Liver (tissue), 9 donors: ENCODE measurements around the gene MGRN1. TPM values are rescaled to one million over a fixed set of nuclear protein-coding genes. Genes with fewer than 3 reads are reported as not detected.

ENCODE experiments used
- DNase-seq: peaks from one replicate; pipeline ENCODE4 v3.0.0-alpha.2; 2017; ENCODE audit warnings: low spot score
- H3K27ac ChIP-seq, 2 donors: one replicate each; pipeline ENCODE4 v1.7.0; 2013; ENCODE audit warnings: inconsistent platforms in 2 of 2, low read length in 2 of 2, control low read depth in 1 of 2, low read depth in 1 of 2, mild to moderate bottlenecking in 1 of 2
- H3K27me3 ChIP-seq, 4 donors: one replicate each; pipeline versions ENCODE4 v1.6.1 to v1.7.0; 2013; ENCODE audit warnings: low read length in 3 of 4, inconsistent platforms in 1 of 4, mild to moderate bottlenecking in 1 of 4, moderate library complexity in 1 of 4; ENCODE audit not compliant: control insufficient read depth in 4 of 4, insufficient read depth in 4 of 4
- H3K36me3 ChIP-seq, 4 donors: one replicate each; pipeline versions ENCODE4 v1.6.1 to v1.7.0; 2013; ENCODE audit warnings: low read length in 3 of 4, mild to moderate bottlenecking in 3 of 4, low read depth in 1 of 4, moderate library complexity in 1 of 4; ENCODE audit not compliant: control insufficient read depth in 4 of 4, insufficient read depth in 3 of 4
- H3K4me1 ChIP-seq, 4 donors: one replicate each; pipeline versions ENCODE4 v1.6.1 to v1.7.0; 2013; ENCODE audit warnings: low read length in 3 of 4, mild to moderate bottlenecking in 3 of 4, moderate library complexity in 1 of 4; ENCODE audit not compliant: control insufficient read depth in 4 of 4, insufficient read depth in 4 of 4
- H3K4me3 ChIP-seq, 3 donors: one replicate each; pipeline versions ENCODE4 v1.6.1 to v1.7.0; 2013; ENCODE audit warnings: low read length in 3 of 3, control low read depth in 1 of 3, low read depth in 1 of 3, mild to moderate bottlenecking in 1 of 3
- H3K9ac ChIP-seq, 2 donors: one replicate each; pipeline ENCODE4 v1.7.0; 2013; ENCODE audit warnings: low read length in 2 of 2, mild to moderate bottlenecking in 2 of 2, moderate library complexity in 2 of 2, control low read depth in 1 of 2, low read depth in 1 of 2
- H3K9me3 ChIP-seq, 4 donors: one replicate each; pipeline versions ENCODE4 v1.6.1 to v1.7.0; 2013; ENCODE audit warnings: low read length in 3 of 4; ENCODE audit not compliant: control insufficient read depth in 4 of 4
- CTCF ChIP-seq: fragments of 150-350 bp; IDR thresholded peaks from 2 replicates; pipeline ENCODE4 v1.5.1; 2017; ENCODE audit warnings: improper control_type of control experiment, low read depth, low read length; ENCODE audit not compliant: missing input control
- EGR1 ChIP-seq, 2 donors: IDR thresholded peaks; 2 replicates each; pipeline ENCODE4 v1.6.1; 2016 to 2018; ENCODE audit warnings: antibody characterized with exemption in 2 of 2, low read depth in 2 of 2
- FOXA1 ChIP-seq: IDR thresholded peaks from 2 replicates; pipeline ENCODE4 v1.6.1; 2016; ENCODE audit warnings: antibody characterized with exemption
- FOXA2 ChIP-seq: IDR thresholded peaks from 2 replicates; pipeline ENCODE4 v1.6.1; 2016; ENCODE audit warnings: antibody characterized with exemption
- HNF4A ChIP-seq, 2 donors: conservative IDR thresholded peaks; 2 replicates each; pipeline ENCODE4 v1.6.1; 2016; ENCODE audit warnings: antibody characterized with exemption in 2 of 2, mild to moderate bottlenecking in 2 of 2
- HNF4G ChIP-seq: IDR thresholded peaks from 2 replicates; pipeline ENCODE4 v1.6.1; 2016; ENCODE audit warnings: antibody characterized with exemption
- MAX ChIP-seq: IDR thresholded peaks from 2 replicates; pipeline ENCODE4 v1.6.1; 2016; ENCODE audit warnings: antibody characterized with exemption
- NR2F2 ChIP-seq: IDR thresholded peaks from 2 replicates; pipeline ENCODE4 v1.6.1; 2016; ENCODE audit warnings: antibody characterized with exemption
- RAD21 ChIP-seq, 2 donors: IDR thresholded peaks; 2 replicates each; pipeline ENCODE4 v1.6.1; 2016; ENCODE audit warnings: antibody characterized with exemption in 2 of 2, mild to moderate bottlenecking in 2 of 2
- REST ChIP-seq: IDR thresholded peaks from 2 replicates; pipeline ENCODE4 v1.6.1; 2016; ENCODE audit warnings: antibody characterized with exemption, mild to moderate bottlenecking
- RXRA ChIP-seq, 2 donors: IDR thresholded peaks; 2 replicates each; pipeline ENCODE4 v1.6.1; 2017 to 2018; ENCODE audit warnings: antibody characterized with exemption in 2 of 2, mild to moderate bottlenecking in 1 of 2
- SP1 ChIP-seq: IDR thresholded peaks from 2 replicates; pipeline ENCODE4 v1.6.1; 2018; ENCODE audit warnings: antibody characterized with exemption, mild to moderate bottlenecking
- YY1 ChIP-seq: IDR thresholded peaks from 2 replicates; pipeline ENCODE4 v1.6.1; 2016; ENCODE audit warnings: antibody characterized with exemption, mild to moderate bottlenecking
- ZBTB33 ChIP-seq: IDR thresholded peaks from 2 replicates; pipeline ENCODE4 v1.6.1; 2016; ENCODE audit warnings: antibody characterized with exemption
- WGBS: extraction: QIAGEN DNeasy Blood & Tissue Kit; methylation state at CpG from one replicate; pipeline ENCODE4 v1.1.7; 2013; 5-methylcytosine and 5-hydroxymethylcytosine counted together
- polyA plus RNA-seq, 2 donors: library from polyadenylated mRNA; stranded (reverse) in 1 of 2; unstranded in 1 of 2; fragments of 200-250 nt in 1 of 2; fragments of >200 nt in 1 of 2; fragmentation: Nextera tagmentation in 1 of 2; extraction: Ambion mirVana in 1 of 2; gene quantifications; one replicate each; pipeline versions ENCODE4 v1.2.1 to v1.2.3, GENCODE V29; 2013 to 2015
- total RNA-seq, 2 donors: library from RNA; depleted of rRNA; stranded (reverse); fragments of >200 nt; gene quantifications; one replicate each; pipeline ENCODE4 v1.2.3, GENCODE V29; 2014
- donor health status: healthy.
- donor health status: healthy.
- donor health status: healthy.
- donor health status: healthy.
- donor health status: healthy.

Gene MGRN1
- total and polyA plus RNA-seq, 4 donors, result 15.9 to 35.7 (median 25.9) TPM

GRCh38 chr16:4701791-4702465 lies 77.3 kb downstream of the MGRN1 start:
- no peak for DNase-seq
- WGBS, result 86% methylated on average over 17 of the region's 17 CpGs
- H3K27ac ChIP-seq, result peak overlapping the region; percentile 42 to 54
- H3K4me3 ChIP-seq, result no peak overlapping the region
- TF ChIP-seq YY1 (no peak), MAX (no peak), REST (no peak), FOXA1 (no peak), HNF4G (no peak), ZBTB33 (no peak), CTCF (no peak)
- no peaks in the 10 kb centered on the region for H3K9me3 ChIP-seq
- H3K27me3 ChIP-seq, result no peaks in the 10 kb centered on the region
- peaks cover 12 to 44% (median 23%) of the 10 kb centered on the region in 4 donors for H3K36me3 ChIP-seq
- H3K4me1 ChIP-seq, result peaks cover 0 to 23% (median 11%) of the 10 kb centered on the region in 4 donors
- no peak overlapping the region for H3K9ac ChIP-seq

- Histone ChIP-seq H3K4me1 (peaks cover 0 to 21% (median 11%) of the 10 kb centered on the region in 4 donors), H3K27ac (peak overlapping the region; percentile 47 to 75), H3K36me3 (peaks cover 12 to 44% (median 23%) of the 10 kb centered on the region in 4 donors), H3K27me3 (no peaks in the 10 kb centered on the region), H3K9ac (peak overlapping the region in 1 of 2 donors; percentile 6), H3K4me3 (no peak overlapping the region), H3K9me3 (no peaks in the 10 kb centered on the region)
- WGBS, result 32% methylated on average over 7 of the region's 7 CpGs
- no peak for DNase-seq
- TF ChIP-seq CTCF (no peak), NR2F2 (peak; percentile 45), FOXA1 (no peak), HNF4G (no peak), SP1 (peak; percentile 77), FOXA2 (no peak), ZBTB33 (no peak), HNF4A (conservative IDR thresholded peaks at IDR 0.05) (peak; percentile 62 to 66), RXRA (IDR thresholded peaks at IDR 0.05) (peak; percentile 75 to 78), REST (no peak), YY1 (peak; percentile 39), EGR1 (IDR thresholded peaks at IDR 0.05; ENCODE audit: low read depth in 2 of 2) (peak in 1 of 2 donors; percentile 19), RAD21 (IDR thresholded peaks at IDR 0.05) (peak in 1 of 2 donors; percentile 48)
Measured at GRCh38 chr16:4702466-4702808, 77.8 kb downstream of the MGRN1 start.
